Activated CD8-positive, alpha-beta memory T cell treated with anti-CD3 and anti-CD28 coated beads for 1 hour (primary cell): ENCODE data around the gene VPS13C.

Source experiments
- DNase-seq, 2 donors: peaks; one replicate each; pipeline ENCODE4 v3.0.0-alpha.2; 2020; ENCODE audit warnings: low read depth in 1 of 2; ENCODE audit errors: extremely low read depth in 1 of 2

Gene VPS13C, protein sequence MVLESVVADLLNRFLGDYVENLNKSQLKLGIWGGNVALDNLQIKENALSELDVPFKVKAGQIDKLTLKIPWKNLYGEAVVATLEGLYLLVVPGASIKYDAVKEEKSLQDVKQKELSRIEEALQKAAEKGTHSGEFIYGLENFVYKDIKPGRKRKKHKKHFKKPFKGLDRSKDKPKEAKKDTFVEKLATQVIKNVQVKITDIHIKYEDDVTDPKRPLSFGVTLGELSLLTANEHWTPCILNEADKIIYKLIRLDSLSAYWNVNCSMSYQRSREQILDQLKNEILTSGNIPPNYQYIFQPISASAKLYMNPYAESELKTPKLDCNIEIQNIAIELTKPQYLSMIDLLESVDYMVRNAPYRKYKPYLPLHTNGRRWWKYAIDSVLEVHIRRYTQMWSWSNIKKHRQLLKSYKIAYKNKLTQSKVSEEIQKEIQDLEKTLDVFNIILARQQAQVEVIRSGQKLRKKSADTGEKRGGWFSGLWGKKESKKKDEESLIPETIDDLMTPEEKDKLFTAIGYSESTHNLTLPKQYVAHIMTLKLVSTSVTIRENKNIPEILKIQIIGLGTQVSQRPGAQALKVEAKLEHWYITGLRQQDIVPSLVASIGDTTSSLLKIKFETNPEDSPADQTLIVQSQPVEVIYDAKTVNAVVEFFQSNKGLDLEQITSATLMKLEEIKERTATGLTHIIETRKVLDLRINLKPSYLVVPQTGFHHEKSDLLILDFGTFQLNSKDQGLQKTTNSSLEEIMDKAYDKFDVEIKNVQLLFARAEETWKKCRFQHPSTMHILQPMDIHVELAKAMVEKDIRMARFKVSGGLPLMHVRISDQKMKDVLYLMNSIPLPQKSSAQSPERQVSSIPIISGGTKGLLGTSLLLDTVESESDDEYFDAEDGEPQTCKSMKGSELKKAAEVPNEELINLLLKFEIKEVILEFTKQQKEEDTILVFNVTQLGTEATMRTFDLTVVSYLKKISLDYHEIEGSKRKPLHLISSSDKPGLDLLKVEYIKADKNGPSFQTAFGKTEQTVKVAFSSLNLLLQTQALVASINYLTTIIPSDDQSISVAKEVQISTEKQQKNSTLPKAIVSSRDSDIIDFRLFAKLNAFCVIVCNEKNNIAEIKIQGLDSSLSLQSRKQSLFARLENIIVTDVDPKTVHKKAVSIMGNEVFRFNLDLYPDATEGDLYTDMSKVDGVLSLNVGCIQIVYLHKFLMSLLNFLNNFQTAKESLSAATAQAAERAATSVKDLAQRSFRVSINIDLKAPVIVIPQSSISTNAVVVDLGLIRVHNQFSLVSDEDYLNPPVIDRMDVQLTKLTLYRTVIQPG (N-terminal part only)

DNA sequence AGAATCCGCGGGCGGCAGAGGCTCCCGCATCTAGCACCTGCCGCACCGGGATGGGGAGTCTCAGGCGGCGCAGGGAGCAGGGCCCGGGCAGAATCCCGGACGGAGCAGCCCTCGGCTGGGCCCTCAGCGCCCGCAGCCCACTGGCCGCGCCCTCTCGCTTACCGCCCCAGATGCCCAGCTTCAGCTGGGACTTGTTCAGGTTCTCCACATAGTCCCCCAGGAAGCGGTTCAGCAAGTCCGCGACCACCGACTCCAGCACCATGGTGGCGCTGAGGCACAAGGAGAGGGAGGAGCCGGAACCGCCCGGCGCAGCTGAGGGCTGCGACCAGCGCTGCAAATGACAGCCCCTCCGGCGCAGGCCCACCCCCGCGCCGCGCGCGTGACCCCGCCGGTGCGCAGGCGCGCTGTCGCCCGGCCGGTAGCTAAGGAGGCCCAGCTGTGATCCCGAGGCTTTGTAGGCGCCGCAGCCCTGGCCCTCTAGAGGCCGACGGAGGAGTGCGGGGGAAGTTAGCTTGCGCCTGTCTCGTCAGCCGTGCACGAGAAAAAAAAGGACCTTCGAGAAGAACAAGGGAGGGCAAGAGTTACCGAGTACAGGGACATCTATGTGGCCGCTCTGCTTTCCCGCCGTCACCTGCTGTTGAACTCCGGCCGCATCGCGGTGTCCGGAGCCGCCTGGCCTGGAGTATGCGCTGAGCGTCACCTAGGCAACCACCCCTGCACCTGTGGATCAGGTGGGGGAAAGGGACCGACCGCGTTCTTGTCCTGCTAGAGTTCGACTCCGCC is at the start of gene VPS13C:
TSS of gene VPS13C (minus strand) at position 335 of the 783 bp plus-strand sequence. CDS start at position 262, 73 bp downstream.
- DNase-seq: peak; percentile 73 to 85

DNA sequence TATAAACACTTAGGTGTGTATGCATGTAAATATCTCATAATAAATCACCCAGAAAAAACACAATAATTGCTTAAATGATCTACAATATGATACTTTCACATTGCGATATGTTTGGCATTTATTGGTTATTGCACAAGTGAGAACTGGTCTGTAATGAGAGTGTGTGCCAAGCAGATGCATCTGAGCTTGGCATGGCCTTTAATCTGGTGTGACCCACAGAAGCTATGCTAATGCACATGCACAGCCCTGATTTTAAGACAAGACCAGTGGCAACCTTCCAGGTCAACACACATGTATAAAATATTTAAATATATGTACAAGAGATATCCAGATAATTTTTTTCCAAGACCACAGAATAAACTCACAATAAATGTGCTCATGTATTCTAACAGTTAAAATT is 49.2 kb upstream of the VPS13C start:
- DNase-seq: no peak

DNA sequence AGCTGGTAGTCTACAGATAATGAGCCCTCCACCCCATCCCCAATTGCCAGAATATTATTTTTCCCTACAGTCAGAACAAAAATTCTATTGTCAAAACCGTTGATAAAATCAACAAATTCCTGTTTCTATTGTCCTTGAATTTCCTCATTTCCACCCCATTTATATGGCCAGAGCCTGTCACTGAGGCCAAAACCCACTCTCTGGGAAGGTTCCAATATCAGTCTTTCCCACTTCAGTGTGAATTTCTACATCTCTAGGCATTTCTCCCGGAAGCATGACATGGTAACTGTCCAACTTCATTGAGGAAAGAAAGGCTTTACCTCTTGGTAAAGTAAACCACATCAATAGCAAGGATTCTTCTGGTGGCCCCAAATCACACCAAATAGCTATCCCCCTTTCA is 48.2 kb upstream of the VPS13C start:
- no peak for DNase-seq

DNA sequence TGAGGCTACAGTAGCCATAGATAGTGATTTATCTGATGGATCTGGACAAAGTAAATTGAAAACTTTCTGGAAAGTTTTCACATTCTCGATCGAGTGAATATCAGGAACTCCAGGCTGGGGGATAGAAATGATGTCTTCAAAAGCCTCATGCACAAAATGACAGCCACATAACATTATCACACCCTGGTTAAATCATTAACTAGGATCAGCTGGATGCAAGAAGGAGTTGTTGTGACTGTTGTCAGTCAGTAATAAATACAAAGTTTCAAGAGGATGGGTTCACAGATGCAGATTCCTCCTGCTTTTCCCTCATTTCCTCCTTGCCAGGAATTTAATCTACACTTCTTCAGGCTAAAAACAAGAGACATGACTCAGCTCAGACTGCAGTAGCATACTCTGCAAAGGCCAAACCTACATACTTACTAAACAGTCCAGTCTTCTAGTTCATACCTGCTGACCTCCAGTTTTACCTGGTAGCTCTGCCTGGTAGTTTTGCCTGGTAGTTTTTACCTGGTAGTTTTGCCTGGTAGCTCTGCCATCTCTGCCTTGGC is 47.4 kb upstream of the VPS13C start:
- no peak for DNase-seq

DNA sequence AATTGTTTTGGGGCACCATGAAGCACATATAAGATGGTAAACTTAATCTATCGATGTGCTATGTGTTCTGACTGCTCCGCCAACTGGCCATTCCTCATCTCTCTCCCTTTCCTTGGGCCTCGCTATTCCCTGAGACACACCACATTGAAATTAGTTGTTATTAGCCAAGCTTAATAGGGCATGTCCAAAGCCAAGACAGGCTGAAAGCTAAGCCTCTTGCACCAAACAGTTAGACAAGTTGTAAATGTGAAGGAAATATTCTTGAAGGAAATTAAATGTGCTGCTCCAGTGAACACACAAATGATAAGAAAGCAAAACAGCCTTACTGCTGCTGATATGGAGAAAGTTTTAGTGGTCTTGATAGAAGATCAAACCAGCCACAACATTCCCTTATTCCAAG is 45.8 kb upstream of the VPS13C start:
- DNase-seq: no peak

DNA sequence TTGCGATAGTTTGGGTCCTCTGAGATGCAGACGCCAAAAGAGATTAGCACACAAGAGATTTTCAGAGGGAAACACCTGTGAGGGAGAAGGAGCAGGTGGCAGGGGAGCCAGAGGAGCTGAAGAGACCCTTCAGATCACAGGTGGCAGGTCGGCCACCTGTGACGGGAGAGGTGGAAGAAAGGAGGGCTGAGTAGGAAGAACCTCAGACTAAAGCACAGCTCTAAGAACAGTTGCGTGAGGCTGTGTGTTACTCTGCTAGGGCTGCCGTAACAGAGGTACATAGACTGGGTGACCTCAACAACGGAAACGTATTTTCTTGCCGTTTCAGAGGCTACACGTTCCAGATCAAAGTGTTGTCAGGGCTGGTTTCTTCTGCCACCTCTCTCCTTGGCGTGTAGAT is 45.0 kb upstream of the VPS13C start:
- no peak for DNase-seq

DNA sequence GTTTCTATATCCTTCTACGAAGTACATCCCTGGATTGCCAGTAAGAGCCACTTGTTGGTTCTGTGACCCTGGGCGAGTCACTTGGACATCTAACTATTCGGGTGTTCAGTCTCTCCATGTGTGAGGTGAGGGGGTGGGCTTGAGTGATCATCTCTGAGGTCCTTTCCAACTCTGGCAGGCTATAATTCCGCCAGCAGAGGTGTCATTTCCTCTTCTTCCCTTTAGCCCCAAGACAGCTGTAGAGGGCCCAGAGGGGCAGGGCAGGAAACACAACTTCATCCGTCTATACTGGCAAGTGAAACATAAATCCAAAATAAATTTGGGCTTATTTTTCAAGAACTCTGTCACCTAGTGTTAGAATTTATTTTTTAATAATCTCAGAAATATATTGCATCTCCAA is 44.6 kb upstream of the VPS13C start:
- no peak for DNase-seq

DNA sequence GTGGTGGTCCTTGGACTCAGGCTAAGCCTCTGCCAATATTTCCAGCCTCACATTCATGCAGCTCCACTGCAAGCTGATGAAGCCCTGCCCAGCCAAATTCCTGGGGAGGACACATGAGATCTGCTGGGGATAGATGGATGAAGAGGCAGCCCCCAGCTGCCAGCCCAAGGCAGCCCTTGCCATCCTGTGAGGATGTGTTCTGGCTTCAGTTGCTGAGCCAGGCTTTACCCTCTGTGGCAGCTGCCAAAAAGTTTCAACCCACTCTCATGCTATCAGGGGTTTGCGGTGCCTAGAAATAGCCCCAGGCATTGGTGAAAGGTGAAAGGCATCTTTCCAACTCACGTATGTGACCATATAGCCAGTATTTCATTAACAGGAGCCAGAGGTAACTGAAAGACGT is 44.2 kb upstream of the VPS13C start:
- DNase-seq: no peak

DNA sequence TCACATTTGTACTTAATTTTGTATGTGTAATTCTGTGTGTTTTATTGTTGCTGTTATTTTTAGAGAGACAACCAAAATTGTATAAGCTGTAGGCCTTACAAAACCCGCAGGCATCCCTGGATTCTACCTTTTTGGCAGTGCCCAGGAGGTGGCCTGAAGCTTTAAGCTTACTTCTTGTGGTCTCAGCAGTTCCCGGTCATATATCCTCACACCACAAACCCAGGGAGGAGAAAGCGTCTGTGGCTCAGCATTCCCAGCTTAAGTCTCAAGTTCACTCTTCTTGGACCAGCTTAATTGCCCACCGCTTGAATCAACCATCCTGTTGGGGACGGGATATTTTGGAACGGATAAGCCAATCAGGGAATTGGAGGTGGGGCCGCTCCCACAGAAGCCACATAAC is 43.2 kb upstream of the VPS13C start:
- DNase-seq: no peak

DNA sequence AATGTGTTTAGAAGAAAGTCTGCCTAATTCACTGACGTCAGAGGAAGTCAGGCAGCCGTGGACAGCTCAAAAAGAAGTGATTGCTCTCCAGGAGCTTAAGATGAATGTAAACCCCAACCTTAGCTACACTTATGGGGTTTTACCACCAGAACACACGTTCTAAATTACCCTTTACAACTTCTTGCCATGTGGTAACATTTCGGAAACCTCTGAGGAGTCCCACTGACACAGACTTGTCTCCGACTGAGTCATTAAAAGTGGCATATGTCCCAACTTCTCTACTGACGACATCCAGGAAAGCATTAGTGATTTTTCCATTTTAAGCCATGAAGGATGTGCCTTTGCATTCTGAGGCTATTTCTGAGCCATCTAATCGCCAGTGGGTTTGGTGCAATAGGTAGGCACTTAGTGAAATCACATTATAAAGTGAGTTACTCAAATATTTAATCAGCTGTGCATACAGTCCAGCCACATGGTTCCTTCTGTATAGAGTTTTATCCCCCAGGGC is 38.9 kb upstream of the VPS13C start:
- no peak for DNase-seq

DNA sequence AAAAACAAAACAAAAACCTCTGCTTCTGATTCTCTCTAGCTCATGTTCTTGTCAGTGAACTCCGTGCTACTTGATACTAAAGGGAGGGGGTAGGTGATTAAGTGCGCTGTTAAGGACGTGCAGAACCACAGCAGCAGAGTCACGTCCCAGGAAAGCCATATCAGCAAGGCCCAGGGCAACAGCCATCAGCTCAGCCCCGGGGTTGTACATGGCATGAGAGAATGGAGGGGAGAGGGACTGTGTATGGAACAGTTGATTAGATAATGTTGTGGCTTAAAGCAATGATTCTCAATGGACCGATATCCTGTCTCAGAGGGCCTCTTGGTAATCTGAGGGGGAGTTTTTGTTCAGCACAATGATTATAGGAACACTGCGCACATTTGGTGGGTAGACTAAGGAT is 34.1 kb upstream of the VPS13C start:
- no peak for DNase-seq

DNA sequence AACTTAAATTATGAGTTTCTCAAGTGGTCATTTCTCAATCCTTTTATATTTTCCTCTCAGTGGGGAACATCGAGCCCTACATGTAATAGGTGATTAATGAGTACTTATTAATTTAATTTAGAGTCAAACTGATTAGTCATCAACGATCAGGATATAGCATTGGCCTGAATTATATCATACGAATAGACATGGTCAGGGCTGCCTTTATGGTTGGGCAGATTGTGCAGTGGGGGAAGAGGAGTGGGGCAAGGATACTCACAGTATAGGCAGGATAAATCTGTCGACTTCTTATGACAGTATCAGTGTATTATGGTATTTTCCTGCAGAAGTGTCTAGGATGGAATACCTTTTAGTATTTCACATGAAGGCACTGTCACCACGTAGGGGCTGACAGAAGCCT is 33.6 kb upstream of the VPS13C start:
- no peak for DNase-seq

DNA sequence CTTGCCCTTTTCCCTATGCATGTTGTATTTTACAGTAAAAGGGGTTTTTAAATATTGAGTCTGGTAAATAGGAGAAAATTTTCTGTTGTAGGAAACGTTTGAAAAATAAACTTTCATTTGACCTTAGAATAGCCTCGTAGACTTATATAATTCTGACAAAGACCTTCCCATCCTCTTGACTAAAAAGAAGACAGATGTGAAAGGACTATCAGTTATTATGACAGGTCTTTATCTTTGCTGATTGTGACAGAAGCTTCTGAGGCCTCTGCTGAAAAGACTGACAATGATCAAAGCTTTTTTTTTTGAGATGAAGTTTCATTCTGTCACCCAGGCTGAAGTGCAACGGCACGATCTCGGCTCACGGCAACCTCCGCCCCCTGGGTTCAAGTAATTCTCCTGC is 30.7 kb upstream of the VPS13C start:
- no peak for DNase-seq

DNA sequence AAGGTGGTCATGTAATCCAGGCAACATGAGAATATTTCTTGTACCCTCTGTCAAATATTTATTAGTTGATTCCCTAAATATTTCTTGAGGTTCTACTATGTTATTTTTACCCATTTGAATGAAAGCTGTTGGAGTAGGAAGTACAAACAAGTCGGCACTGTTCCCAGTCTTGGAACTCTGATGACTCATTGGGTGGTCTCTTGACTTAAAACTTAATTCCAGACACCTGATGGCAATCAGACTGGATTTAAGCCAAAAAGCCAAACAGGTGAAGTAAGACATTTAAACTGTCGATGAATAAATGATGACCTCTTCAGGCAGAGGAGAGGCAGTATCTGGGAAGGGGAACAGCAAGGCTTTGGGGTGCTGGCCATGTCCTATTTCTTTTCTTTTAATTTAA is 29.4 kb upstream of the VPS13C start:
- DNase-seq: no peak

DNA sequence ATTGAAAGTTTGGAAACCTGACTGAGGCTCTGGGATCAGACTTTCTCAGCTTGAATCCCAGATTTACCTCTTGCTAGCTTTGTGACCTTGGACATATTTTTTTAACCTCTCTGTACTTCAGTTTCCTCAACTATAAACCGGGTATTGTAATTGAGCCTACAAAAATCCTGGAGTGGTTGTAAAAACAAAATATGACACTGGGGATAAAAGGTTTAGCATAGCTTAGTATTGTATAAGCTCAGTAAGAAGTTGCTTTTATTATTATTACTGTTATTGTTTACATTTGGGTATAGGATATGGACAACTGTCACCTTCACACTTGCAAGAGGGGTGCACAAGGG is 28.1 kb upstream of the VPS13C start:
- DNase-seq: no peak

DNA sequence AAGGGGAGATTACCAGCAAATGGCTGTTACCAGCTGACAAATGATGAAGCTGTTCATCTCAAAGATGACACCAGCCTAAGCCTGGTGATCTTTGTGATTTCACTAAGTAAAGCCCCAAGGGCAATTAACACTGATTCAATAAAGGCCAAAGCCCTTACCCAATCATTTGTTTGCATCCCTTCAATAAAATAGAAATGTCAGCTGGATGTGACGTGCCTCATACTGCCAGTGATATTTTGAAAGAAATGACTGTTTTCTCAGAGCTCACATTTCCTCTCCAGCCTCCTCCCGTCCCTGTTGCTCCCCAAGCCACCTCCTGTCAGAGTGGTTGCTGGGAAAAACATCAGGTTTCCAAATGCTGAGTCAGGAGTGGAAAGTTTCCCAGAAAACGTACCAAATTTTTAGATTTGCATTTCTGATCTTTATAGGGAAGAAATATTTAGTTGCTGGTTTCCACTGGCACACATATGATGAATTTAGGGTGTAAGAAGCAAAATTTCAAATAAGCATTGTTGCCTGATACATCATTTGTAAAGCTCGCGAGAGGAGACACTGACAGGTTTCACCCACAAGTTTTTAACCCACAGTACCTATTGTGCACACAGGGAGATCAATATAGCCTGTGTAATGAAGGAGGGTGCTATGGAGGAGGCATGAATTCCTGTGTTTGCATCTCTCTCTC is 27.6 kb upstream of the VPS13C start:
- no peak for DNase-seq

DNA sequence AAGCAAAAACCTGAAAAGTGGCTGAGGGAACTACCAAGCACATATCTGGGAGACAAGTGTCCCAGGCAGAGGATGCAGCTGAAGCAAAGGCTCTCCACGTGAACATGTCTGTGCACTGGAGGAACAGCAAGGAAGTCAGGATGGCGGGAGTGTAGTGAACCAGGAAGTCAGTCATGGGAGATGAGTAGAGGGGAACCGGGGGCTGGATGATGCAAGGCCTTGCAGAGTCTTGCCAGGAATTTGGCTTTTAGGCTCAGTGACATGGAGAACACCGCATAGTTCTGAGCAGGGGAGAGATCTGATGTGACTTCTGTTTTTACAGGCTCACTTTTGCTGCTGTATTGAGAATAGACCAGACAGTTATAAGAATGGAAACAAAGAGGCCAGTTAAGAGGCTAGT is 25.5 kb upstream of the VPS13C start:
- no peak for DNase-seq

DNA sequence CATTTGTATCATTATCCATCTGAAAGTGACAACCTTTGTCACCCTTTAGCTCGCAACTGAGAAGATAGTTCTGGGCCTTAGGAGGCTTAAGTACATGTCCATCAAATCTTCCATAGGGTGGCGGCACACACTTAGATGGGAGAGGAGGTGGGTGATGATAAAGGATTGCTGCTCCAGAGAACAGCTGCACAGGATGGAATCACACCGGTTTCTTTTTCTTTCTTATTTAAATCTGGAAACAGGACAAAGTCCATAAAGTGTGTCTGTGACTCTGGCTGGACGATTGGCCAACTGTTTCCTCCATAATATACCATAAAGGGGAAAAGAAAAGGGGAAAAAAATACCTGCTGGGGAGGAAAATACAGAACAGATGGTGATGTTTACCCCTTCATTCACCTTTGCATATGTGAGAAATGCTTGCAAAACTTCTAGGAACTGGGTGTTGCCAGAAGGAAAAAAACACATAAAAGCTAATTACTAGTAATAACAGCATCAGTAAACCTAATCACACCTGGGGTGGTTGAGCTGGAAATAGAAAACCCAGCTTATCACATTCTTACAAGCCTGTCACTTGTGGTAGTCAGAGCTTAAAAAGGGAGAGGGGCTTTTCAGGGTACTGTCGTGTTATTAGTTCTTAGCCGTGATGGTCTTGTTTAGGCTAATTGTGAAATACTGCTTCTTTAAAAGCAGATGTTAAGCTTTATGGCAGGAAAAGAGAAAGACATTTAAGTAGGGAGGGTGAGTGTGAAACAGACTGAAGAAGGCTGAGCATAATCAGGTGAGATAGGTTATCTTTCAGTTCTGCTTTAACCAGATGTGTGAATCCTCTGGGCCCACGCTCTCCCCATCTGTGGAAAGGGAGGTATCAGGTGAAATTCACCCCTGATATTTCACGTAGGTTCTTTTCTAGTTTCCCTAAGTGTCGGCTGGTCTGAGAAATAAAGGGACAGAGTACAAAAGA is 23.2 kb upstream of the VPS13C start:
- DNase-seq: no peak
